Measurements from ENCODE around the gene NBL1. TPM values are rescaled to one million over a fixed set of nuclear protein-coding genes. Genes with fewer than 3 reads are reported as not detected.
"Not testable (repeated sequence)": the region's sequence is repeated elsewhere in the genome, so short reads cannot be mapped to it uniquely, and the experiment has no call there.

NBL1 gene
- total and polyA plus RNA-seq, 9 of the 15 experiments (the other 6 are each of a cell fraction or from before 2014, with no cell fraction given) = 0.10 to 3.7 (median 1.8) TPM; not detected in 1

DNA sequence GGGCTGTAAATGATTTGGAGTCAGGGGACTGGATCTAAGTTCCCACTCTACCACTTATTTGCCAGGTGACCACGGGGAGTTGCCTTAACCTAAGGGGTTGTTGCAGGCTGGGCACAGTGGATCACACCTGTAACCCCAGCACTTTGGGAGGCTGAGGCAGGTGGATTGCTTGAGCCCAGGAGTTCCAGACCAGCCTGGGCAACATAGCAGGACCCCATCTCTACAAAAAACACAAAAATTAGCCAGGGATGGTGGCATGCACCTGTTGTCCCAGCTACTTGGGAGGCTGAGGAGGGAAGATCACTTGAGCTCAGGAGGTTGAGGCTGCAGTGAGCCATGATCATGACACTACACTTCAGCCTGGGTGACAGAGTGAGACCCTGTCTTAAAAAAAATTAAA is 13.9 kb upstream of the NBL1 start:
- H3K27ac ChIP-seq (ENCODE audit: extremely low read depth, low read depth, low read length); H3K4me3 ChIP-seq; H4K20me1 ChIP-seq (replicated peaks; ENCODE audit: control insufficient read depth, insufficient read depth, low read length); in situ Hi-C loops (cut with MboI); H3K9me3 ChIP-seq (replicated peaks; ENCODE audit: control insufficient read depth, insufficient read depth, low read depth, low read length); ATAC-seq; H3K27me3 ChIP-seq (ENCODE audit: control insufficient read depth in 2 of 2, insufficient read depth in 2 of 2, low read length in 2 of 2); BruUV-seq (replicated peaks); H2AFZ ChIP-seq (ENCODE audit: low read depth, low read length); H3K9me1 ChIP-seq (ENCODE audit: control insufficient read depth, insufficient read depth, low read length); H3K4me1 ChIP-seq (replicated peaks in 1 of 2; ENCODE audit: control insufficient read depth in 2 of 2, insufficient read depth in 2 of 2, low read length in 2 of 2); H3K79me2 ChIP-seq (ENCODE audit: control insufficient read depth, insufficient read depth, low read length); H3K4me2 ChIP-seq (ENCODE audit: insufficient read depth, low read length); CTCF ChIA-PET (ENCODE audit: low intra/inter-chr PET ratio); H3K9ac ChIP-seq (ENCODE audit: insufficient read depth in 1 of 2, low read depth in 2 of 2, low read length in 2 of 2); FAIRE-seq; intact Hi-C loops (cut with micrococcal nuclease); DNase-seq (ENCODE audit: extremely low read depth in 1 of 4, low spot score in 3 of 4): not testable (repeated sequence)
- H3K36me3 ChIP-seq (ENCODE audit: control insufficient read depth, insufficient read depth, low read length) = peaks cover 41% of the 10 kb centered on the region
- POLR2A ChIA-PET = interaction anchor here (0.6 to 2.9 kb wide), 7 partner anchors 10 to 747 kb away, joined by 3 to 18 read pairs (median 3); no protein-coding TSS in a partner anchor
- 0 out of 2 replicates have a peak, but pooled peaks have one; percentile 23 for TF ChIP-seq SUPT5H (IDR thresholded peaks at IDR 0.05)
- 90% methylated on average over 1 of the region's 1 CpG for WGBS (ENCODE audit: insufficient coverage, low coverage, missing lambda C conversion rate)

GRCh38 chr1:19630720-19631395 is 13.3 kb upstream of the NBL1 start:
- in situ Hi-C loops (cut with MboI) = no loop called here
- no peak overlapping the region for H2AFZ ChIP-seq (ENCODE audit: low read depth, low read length)
- no peak for FAIRE-seq
- peak; percentile 52; the same call in 1 of the 2 replicates for TF ChIP-seq KLF16 (IDR thresholded peaks at IDR 0.05)
- TF ChIP-seq, protein P1, sequence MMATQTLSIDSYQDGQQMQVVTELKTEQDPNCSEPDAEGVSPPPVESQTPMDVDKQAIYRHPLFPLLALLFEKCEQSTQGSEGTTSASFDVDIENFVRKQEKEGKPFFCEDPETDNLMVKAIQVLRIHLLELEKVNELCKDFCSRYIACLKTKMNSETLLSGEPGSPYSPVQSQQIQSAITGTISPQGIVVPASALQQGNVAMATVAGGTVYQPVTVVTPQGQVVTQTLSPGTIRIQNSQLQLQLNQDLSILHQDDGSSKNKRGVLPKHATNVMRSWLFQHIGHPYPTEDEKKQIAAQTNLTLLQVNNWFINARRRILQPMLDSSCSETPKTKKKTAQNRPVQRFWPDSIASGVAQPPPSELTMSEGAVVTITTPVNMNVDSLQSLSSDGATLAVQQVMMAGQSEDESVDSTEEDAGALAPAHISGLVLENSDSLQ (IDR thresholded peaks at IDR 0.05) = peak; percentile 82
- no peak for TF ChIP-seq ZC3H11A (IDR thresholded peaks at IDR 0.05; ENCODE audit: low read depth, low read length)
- TF ChIP-seq, protein P2, sequence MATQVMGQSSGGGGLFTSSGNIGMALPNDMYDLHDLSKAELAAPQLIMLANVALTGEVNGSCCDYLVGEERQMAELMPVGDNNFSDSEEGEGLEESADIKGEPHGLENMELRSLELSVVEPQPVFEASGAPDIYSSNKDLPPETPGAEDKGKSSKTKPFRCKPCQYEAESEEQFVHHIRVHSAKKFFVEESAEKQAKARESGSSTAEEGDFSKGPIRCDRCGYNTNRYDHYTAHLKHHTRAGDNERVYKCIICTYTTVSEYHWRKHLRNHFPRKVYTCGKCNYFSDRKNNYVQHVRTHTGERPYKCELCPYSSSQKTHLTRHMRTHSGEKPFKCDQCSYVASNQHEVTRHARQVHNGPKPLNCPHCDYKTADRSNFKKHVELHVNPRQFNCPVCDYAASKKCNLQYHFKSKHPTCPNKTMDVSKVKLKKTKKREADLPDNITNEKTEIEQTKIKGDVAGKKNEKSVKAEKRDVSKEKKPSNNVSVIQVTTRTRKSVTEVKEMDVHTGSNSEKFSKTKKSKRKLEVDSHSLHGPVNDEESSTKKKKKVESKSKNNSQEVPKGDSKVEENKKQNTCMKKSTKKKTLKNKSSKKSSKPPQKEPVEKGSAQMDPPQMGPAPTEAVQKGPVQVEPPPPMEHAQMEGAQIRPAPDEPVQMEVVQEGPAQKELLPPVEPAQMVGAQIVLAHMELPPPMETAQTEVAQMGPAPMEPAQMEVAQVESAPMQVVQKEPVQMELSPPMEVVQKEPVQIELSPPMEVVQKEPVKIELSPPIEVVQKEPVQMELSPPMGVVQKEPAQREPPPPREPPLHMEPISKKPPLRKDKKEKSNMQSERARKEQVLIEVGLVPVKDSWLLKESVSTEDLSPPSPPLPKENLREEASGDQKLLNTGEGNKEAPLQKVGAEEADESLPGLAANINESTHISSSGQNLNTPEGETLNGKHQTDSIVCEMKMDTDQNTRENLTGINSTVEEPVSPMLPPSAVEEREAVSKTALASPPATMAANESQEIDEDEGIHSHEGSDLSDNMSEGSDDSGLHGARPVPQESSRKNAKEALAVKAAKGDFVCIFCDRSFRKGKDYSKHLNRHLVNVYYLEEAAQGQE (IDR thresholded peaks at IDR 0.05; ENCODE audit: borderline replicate concordance) = peak; percentile 90
- TF ChIP-seq, protein P2 (CRISPR knock-in tag; IDR thresholded peaks at IDR 0.05; ENCODE audit: low read depth) = no peak
- no peak for TF ChIP-seq ZNF143 (CRISPR knock-in tag; IDR thresholded peaks at IDR 0.05)

More at GRCh38 chr1:19630720-19631395, 13.3 kb upstream of the NBL1 start:
- no peaks in the 10 kb centered on the region for H3K9me1 ChIP-seq (ENCODE audit: control insufficient read depth, insufficient read depth, low read length)
- H3K79me2 ChIP-seq (ENCODE audit: control insufficient read depth, insufficient read depth, low read length) = no peaks in the 10 kb centered on the region
- 39% methylated on average over 6 of the region's 6 CpGs for WGBS (ENCODE audit: insufficient coverage, low coverage, missing lambda C conversion rate)
- H3K4me3 ChIP-seq = no peak overlapping the region
- POLR2A ChIA-PET = interaction anchor here (0.6 to 2.9 kb wide), 8 partner anchors 9 to 201 kb away, joined by 3 to 18 read pairs (median 3); no protein-coding TSS in a partner anchor
- H3K27ac ChIP-seq (ENCODE audit: extremely low read depth, low read depth, low read length) = no peak overlapping the region
- no peak for ATAC-seq
- peaks cover 35% of the 10 kb centered on the region for H3K36me3 ChIP-seq (ENCODE audit: control insufficient read depth, insufficient read depth, low read length)
- no peak overlapping the region for H3K9ac ChIP-seq (ENCODE audit: insufficient read depth in 1 of 2, low read depth in 2 of 2, low read length in 2 of 2)
- no peaks in the 10 kb centered on the region for H4K20me1 ChIP-seq (replicated peaks; ENCODE audit: control insufficient read depth, insufficient read depth, low read length)
- no peaks in the 10 kb centered on the region for H3K9me3 ChIP-seq (replicated peaks; ENCODE audit: control insufficient read depth, insufficient read depth, low read depth, low read length)
- H3K4me2 ChIP-seq (ENCODE audit: insufficient read depth, low read length) = no peak overlapping the region
- no peaks in the 10 kb centered on the region for H3K4me1 ChIP-seq (replicated peaks in 1 of 2; ENCODE audit: control insufficient read depth in 2 of 2, insufficient read depth in 2 of 2, low read length in 2 of 2)
- CTCF ChIA-PET (ENCODE audit: low intra/inter-chr PET ratio) = no interaction called here
- no peaks in the 10 kb centered on the region for H3K27me3 ChIP-seq (ENCODE audit: control insufficient read depth in 2 of 2, insufficient read depth in 2 of 2, low read length in 2 of 2)
- no TSS peak for BruUV-seq (replicated peaks)
- intact Hi-C loops (cut with micrococcal nuclease) = no loop called here
- DNase-seq (ENCODE audit: extremely low read depth in 1 of 4, low spot score in 3 of 4) = no peak
